Astrocyte (in vitro differentiated cells and primary cell): Measurements from ENCODE around the gene AGPAT1. TPM values are rescaled to one million over a fixed set of nuclear protein-coding genes. Genes with fewer than 3 reads are reported as not detected.
"Not testable (repeated sequence)": the region's sequence is repeated elsewhere in the genome, so short reads cannot be mapped to it uniquely, and the experiment has no call there.

Experiments used
- DNase-seq: peaks from one replicate; pipeline ENCODE4 v3.0.0-alpha.2; 2010; ENCODE audit warnings: low read depth
- FAIRE-seq: peaks from 2 replicates; lab custom pipeline; 2011; peaks lifted over from hg19 to GRCh38; lab: Jason Lieb, UNC
- H2AFZ ChIP-seq: 2 replicates; pipeline ENCODE4 v1.6.0; 2012; ENCODE audit warnings: low read depth, low read length, inconsistent platforms
- H3K27ac ChIP-seq: 2 replicates; pipeline ENCODE4 v1.5.1; 2011; ENCODE audit warnings: low read depth, low read length, inconsistent platforms
- H3K27me3 ChIP-seq: 2 replicates; pipeline ENCODE4 v1.6.0; 2011; ENCODE audit warnings: low read length, inconsistent platforms; ENCODE audit not compliant: insufficient read depth
- H3K36me3 ChIP-seq: 2 replicates; pipeline ENCODE4 v1.5.1; 2011; ENCODE audit warnings: low read length, inconsistent platforms; ENCODE audit not compliant: insufficient read depth
- H3K4me1 ChIP-seq: 2 replicates; pipeline ENCODE4 v1.5.1; 2011; ENCODE audit warnings: low read length, inconsistent platforms; ENCODE audit not compliant: insufficient read depth
- H3K4me2 ChIP-seq: 2 replicates; pipeline ENCODE4 v1.6.0; 2012; ENCODE audit warnings: low read length, inconsistent platforms
- H3K4me3 ChIP-seq: 2 replicates; pipeline ENCODE4 v1.5.1; 2011; ENCODE audit warnings: low read depth, mild to moderate bottlenecking, low read length, inconsistent platforms; ENCODE audit not compliant: insufficient read depth
- H3K79me2 ChIP-seq: 2 replicates; pipeline ENCODE4 v1.6.0; 2012; ENCODE audit warnings: mild to moderate bottlenecking, low read length, inconsistent platforms; ENCODE audit not compliant: insufficient read depth
- H3K9ac ChIP-seq: 2 replicates; pipeline ENCODE4 v1.6.0; 2012; ENCODE audit warnings: mild to moderate bottlenecking, low read length, inconsistent platforms
- H3K9me3 ChIP-seq: 2 replicates; pipeline ENCODE4 v1.5.1; 2012; ENCODE audit warnings: low read depth, mild to moderate bottlenecking, low read length, inconsistent platforms; ENCODE audit not compliant: insufficient read depth
- H4K20me1 ChIP-seq: 2 replicates; pipeline ENCODE4 v1.6.0; 2012; ENCODE audit warnings: low read length, inconsistent platforms; ENCODE audit not compliant: insufficient read depth
- H3K27ac Mint-ChIP-seq: one replicate; pipeline ENCODE4 v1.8.0; 2021; ENCODE audit warnings: mild to moderate bottlenecking, mixed read lengths; ENCODE audit not compliant: unreplicated experiment
- H3K27me3 Mint-ChIP-seq: one replicate; pipeline ENCODE4 v1.8.0; 2021; ENCODE audit warnings: low read depth, mixed read lengths; ENCODE audit not compliant: unreplicated experiment
- H3K36me3 Mint-ChIP-seq: one replicate; pipeline ENCODE4 v1.8.0; 2021; ENCODE audit warnings: low read depth, mixed read lengths; ENCODE audit not compliant: unreplicated experiment
- H3K4me1 Mint-ChIP-seq: one replicate; pipeline ENCODE4 v1.8.0; 2021; ENCODE audit warnings: low read depth, mixed read lengths; ENCODE audit not compliant: unreplicated experiment
- H3K4me3 Mint-ChIP-seq: one replicate; pipeline ENCODE4 v1.8.0; 2021; ENCODE audit warnings: mild to moderate bottlenecking, moderate library complexity, mixed read lengths; ENCODE audit not compliant: unreplicated experiment
- H3K9me3 Mint-ChIP-seq: one replicate; pipeline ENCODE4 v1.8.0; 2021; ENCODE audit warnings: mild to moderate bottlenecking, mixed read lengths; ENCODE audit not compliant: unreplicated experiment
- EZH2 ChIP-seq: IDR thresholded peaks from 2 replicates; pipeline ENCODE4 v1.6.1; 2012; ENCODE audit warnings: mild to moderate bottlenecking, low read length, inconsistent platforms; ENCODE audit not compliant: insufficient read depth
- total RNA-seq: library from RNA; stranded (reverse); gene quantifications from 2 replicates; pipeline ENCODE4 v1.2.1, GENCODE V29; 2021
- TF ChIP-seq, protein P1 (sequence below): IDR thresholded peaks from 2 replicates; pipeline ENCODE4 v1.5.1; 2011; ENCODE audit warnings: low read depth, mild to moderate bottlenecking, inconsistent platforms, low read length, moderate library complexity; ENCODE audit not compliant: insufficient read depth

AGPAT1 gene
- total RNA-seq, 1 donor from 2014 or later, result 94.8 TPM

DNA sequence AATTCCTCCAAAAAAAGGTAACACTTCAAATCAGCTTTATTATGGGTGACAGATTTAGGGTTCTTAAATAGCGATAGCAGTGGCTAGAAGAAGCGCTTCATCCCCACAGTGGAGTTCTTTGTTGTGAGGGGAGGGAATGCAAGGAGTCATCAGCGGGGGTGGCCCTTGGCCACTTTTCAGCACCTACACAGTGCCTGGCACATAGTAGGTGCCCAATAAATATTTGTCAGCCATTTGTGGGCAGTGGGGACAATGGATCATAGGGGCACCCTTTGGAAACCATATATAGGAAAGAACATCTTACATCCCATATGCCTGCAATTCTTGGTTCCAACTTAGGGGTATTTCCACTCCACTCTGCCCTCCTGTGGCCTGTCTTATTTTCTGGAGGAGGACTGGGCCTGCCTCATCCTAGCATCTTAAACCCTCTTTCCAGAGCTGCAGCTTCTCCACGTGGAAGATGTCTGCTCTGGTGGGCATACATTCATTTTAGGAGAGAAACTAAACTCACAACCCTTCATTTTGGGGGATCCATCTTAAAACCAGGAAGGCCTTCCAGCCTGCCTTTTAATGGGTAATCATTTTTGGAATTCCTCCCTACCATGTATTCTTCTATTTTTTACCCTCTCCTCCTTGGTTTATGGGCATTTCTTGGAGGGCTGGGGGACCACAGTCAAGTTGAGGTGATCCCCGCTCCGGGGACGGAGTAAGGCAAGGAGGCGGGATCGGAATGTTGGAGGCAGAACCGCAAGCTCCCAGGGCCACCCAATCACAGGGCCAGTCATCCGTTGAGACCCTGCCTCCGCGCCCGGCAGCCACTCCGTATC, 19.2 kb upstream of the AGPAT1 start:
- peak overlapping the region; percentile 94 for H3K27ac Mint-ChIP-seq
- FAIRE-seq, result no peak
- peaks cover 29% of the 10 kb centered on the region for H3K4me1 ChIP-seq
- peaks cover 21% of the 10 kb centered on the region for H3K4me1 Mint-ChIP-seq
- H3K36me3 ChIP-seq, result no peaks in the 10 kb centered on the region
- H3K9ac ChIP-seq, result peak overlapping the region; percentile 86
- H3K27me3 ChIP-seq, result no peaks in the 10 kb centered on the region
- H3K4me3 ChIP-seq, result peak overlapping the region; percentile 55
- peaks cover 9% of the 10 kb centered on the region for H3K79me2 ChIP-seq
- H3K4me3 Mint-ChIP-seq, result peak overlapping the region; percentile 85
- no peaks in the 10 kb centered on the region for H4K20me1 ChIP-seq
- no peak for TF ChIP-seq EZH2
- TF ChIP-seq, protein P1, sequence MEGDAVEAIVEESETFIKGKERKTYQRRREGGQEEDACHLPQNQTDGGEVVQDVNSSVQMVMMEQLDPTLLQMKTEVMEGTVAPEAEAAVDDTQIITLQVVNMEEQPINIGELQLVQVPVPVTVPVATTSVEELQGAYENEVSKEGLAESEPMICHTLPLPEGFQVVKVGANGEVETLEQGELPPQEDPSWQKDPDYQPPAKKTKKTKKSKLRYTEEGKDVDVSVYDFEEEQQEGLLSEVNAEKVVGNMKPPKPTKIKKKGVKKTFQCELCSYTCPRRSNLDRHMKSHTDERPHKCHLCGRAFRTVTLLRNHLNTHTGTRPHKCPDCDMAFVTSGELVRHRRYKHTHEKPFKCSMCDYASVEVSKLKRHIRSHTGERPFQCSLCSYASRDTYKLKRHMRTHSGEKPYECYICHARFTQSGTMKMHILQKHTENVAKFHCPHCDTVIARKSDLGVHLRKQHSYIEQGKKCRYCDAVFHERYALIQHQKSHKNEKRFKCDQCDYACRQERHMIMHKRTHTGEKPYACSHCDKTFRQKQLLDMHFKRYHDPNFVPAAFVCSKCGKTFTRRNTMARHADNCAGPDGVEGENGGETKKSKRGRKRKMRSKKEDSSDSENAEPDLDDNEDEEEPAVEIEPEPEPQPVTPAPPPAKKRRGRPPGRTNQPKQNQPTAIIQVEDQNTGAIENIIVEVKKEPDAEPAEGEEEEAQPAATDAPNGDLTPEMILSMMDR, result peak; percentile 52
- no peaks in the 10 kb centered on the region for H3K36me3 Mint-ChIP-seq
- peak overlapping the region; percentile 50 for H2AFZ ChIP-seq
- H3K27me3 Mint-ChIP-seq, result no peaks in the 10 kb centered on the region
- peak; percentile 35 for DNase-seq
- no peaks in the 10 kb centered on the region for H3K9me3 Mint-ChIP-seq
- H3K9me3 ChIP-seq, result no peaks in the 10 kb centered on the region
- peak overlapping the region; percentile 87 for H3K27ac ChIP-seq
- H3K4me2 ChIP-seq, result peak overlapping the region; percentile 90

DNA sequence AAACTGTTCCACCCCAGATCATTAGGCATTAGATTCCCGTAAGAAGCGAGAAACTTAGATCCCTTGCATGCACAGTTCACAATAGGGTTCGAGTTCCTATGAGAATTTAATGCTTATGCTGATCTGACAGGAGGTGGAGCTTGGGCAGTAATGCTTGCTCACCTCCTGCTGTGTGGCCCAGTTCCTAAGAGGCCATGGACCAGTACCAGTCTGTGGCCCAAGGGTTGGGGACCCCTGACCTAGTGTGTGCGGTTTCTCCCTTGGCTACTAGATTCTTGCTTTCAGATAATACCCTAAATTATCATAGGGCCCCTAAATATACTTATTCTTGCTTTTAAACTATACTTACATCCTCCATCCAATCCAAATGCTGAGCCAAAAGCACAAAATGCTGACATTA, 18.5 kb upstream of the AGPAT1 start:
- Mint-ChIP-seq H3K36me3 (no peaks in the 10 kb centered on the region), H3K4me3 (peak overlapping the region; percentile 85)
- peak overlapping the region; percentile 86 for H3K9ac ChIP-seq

DNA sequence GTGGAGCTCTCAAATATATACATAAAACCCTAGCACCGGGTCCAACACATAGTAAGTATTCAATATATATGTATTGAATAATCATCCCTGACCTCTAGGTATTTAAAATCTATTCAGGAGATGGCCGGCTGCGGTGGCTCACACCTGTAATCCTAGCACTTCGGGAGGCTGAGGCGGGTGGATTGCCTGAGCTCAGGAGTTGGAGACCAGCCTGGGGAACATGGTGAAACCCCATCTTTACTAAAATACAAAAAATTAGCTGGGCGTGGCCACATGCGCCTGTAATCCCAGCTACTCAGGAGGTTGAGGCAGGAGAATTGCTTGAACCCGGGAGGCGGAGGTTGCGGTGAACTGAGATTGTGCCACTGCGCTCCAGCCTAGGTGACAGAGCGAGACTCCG, 17.2 kb upstream of the AGPAT1 start:
- Histone ChIP-seq H3K4me1 (peaks cover 39% of the 10 kb centered on the region), H2AFZ (peak overlapping the region; percentile 54), H3K27ac (peak overlapping the region; percentile 34), H3K4me2 (peak overlapping the region; percentile 80), H3K79me2 (peaks cover 25% of the 10 kb centered on the region), H3K9ac (peak overlapping the region; percentile 33)
- not testable (repeated sequence) for H3K27me3 ChIP-seq, H3K9me3 Mint-ChIP-seq, DNase-seq, H3K4me3 ChIP-seq, H3K9me3 ChIP-seq, H3K36me3 Mint-ChIP-seq, H3K27me3 Mint-ChIP-seq, H3K36me3 ChIP-seq, FAIRE-seq, H4K20me1 ChIP-seq
- Mint-ChIP-seq H3K4me3 (peak overlapping the region; percentile 50), H3K27ac (peak overlapping the region; percentile 53), H3K4me1 (peaks cover 28% of the 10 kb centered on the region)

More for the DNA sequence above, 18.5 kb upstream of the AGPAT1 start:
- H3K27me3 Mint-ChIP-seq, result no peaks in the 10 kb centered on the region
- DNase-seq (no peak), FAIRE-seq (no peak)
- Histone ChIP-seq H4K20me1 (no peaks in the 10 kb centered on the region), H3K4me3 (no peak overlapping the region), H3K27ac (no peak overlapping the region), H2AFZ (no peak overlapping the region), H3K4me2 (peak overlapping the region; percentile 90), H3K79me2 (peaks cover 12% of the 10 kb centered on the region), H3K9me3 (no peaks in the 10 kb centered on the region), H3K4me1 (peaks cover 29% of the 10 kb centered on the region), H3K36me3 (no peaks in the 10 kb centered on the region), H3K27me3 (no peaks in the 10 kb centered on the region)
- peaks cover 21% of the 10 kb centered on the region for H3K4me1 Mint-ChIP-seq
- TF ChIP-seq, protein P1, result no peak
- no peak for TF ChIP-seq EZH2
- H3K27ac Mint-ChIP-seq, result peak overlapping the region; percentile 94
- no peaks in the 10 kb centered on the region for H3K9me3 Mint-ChIP-seq
